Loucy (cell line): ENCODE measurements around the gene KIZ.

Experiments
- EZH2phosphoT487 ChIP-seq: fragments of 200-600 bp; IDR thresholded peaks from 2 replicates; pipeline ENCODE4 v1.6.1; 2018; ENCODE audit warnings: antibody characterized with exemption, mild to moderate bottlenecking, moderate library complexity, borderline replicate concordance
- TF ChIP-seq, protein P1 (sequence below): fragments of 200-600 bp; sonication (generic); conservative IDR thresholded peaks from 2 replicates; pipeline ENCODE4 v1.5.1; 2014; ENCODE audit warnings: mild to moderate bottlenecking, antibody characterized with exemption, low read length

DNA sequence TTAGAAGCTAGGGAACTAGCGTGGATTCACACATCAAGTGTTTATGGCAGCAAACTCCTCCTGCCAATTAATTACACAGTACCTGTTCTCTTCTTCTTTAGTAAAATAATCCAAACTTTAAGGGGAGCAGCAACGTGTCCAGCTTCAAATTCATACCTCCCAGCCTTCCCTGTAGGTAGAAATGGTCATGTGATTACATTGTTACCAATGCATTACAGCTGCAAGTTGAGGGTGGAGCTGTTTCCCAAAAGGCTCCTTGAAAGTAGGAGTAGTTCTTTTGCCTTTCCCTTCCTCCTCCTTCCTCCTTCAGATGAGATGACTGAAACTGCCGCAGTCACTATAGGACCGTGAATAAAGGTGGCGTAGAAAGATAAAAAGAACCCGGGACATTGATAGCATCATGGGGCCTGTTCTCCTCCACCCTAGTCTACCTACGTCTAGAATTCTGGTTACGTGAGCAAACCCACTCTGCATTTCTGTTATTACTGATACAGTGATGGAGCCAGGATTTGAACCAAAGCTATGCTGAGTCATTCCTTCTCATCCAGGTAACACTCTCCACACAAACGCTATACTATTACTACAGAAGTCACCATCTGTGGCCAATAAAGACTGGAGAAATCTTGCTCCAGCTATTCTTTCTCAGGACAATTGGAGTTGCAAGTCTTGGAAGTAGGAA lies 37.9 kb upstream of the KIZ start:
- TF ChIP-seq, protein P1, sequence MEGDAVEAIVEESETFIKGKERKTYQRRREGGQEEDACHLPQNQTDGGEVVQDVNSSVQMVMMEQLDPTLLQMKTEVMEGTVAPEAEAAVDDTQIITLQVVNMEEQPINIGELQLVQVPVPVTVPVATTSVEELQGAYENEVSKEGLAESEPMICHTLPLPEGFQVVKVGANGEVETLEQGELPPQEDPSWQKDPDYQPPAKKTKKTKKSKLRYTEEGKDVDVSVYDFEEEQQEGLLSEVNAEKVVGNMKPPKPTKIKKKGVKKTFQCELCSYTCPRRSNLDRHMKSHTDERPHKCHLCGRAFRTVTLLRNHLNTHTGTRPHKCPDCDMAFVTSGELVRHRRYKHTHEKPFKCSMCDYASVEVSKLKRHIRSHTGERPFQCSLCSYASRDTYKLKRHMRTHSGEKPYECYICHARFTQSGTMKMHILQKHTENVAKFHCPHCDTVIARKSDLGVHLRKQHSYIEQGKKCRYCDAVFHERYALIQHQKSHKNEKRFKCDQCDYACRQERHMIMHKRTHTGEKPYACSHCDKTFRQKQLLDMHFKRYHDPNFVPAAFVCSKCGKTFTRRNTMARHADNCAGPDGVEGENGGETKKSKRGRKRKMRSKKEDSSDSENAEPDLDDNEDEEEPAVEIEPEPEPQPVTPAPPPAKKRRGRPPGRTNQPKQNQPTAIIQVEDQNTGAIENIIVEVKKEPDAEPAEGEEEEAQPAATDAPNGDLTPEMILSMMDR = no peak
- TF ChIP-seq EZH2phosphoT487 = no peak
